NCI-H1694 treated with DMSO at 0.1 percent for 48 hours (cell line): ENCODE results near the gene DYNC1I2.

Source experiments
- DNase-seq: peaks from one replicate; lab custom pipeline; 2025; lab: John Stamatoyannopoulos, UW

DYNC1I2 gene

DNA sequence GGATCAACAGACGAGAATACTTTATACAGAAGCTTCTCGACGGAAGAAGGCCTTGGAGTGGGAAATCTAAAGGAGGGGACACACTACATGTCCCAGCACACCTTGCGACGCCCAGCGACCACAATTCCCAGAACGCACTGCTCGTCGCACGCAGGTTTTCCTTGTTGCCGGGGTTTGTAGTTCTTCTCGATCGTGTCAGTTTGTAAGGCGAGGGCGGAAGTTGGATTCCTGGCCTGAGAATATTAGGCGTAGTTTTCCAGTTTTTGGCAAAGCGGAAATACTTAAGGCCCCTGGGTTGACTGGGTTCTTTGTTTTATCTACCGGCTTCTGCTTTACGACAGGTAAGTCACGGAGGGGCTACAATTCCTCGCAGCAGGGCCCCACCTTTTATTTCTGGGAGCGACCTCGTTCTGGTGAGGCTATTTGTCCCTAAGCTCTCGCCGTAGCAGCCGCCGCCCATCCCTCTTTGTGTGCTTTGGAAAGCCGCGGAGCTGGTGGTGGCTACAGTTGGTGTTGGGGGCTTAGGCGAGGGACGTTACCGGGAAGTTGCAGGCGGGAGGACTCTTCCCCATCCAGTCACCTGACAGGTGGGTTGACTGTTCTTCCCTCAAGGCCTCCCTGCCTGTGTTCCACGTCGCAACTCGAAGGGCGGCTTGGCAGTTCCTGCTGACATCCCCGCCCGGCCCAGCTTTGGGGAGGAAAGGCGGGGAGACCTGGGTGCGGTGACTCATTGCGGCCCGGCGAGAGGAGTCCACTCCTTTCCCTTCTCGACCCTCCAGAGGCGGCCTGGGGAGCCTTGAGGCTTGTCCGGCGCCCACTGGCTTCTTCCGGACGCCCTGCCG lies at the start of gene DYNC1I2:
Gene DYNC1I2 (plus strand): TSS at position 183 of the 842 bp plus-strand sequence. CDS start 2,687 bp downstream, outside the sequence.
- DNase-seq = peak; percentile 97

DNA sequence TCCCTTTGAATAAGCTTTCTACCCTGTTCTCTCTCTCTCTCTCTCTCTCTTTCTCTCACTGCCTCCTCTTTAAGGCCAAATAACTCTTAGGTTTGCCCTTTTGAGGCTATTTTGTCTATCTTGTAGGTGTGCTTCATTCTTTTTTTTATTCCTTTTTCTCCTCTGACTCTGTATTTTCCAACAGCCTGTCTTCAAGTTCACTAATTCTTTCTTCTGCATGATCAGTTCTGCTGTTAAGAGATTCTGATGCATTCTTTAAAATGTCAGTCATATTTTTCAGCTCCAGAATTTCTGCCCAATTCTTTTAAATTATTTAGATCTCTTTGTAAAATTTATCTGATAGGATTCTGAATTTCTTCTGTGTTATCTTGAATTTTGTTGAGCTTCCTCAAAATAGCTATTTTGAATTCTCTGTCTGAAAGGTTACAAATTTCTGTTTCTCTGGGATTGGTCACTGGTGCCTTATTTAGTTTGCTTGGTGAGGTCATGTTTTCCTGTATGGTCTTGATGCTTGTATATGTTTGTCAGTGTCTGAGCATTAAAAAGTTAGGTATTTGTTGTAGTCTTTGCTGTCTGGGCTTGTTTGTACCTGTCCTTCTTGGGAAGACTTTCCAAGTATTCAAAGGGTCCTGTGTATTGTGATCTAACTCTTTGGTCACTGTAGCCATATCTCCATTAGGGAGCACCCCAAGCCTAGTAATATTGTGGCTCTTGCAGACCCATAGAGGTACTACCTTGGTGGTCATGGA lies 35.4 kb upstream of the DYNC1I2 start:
- no peak for DNase-seq

DNA sequence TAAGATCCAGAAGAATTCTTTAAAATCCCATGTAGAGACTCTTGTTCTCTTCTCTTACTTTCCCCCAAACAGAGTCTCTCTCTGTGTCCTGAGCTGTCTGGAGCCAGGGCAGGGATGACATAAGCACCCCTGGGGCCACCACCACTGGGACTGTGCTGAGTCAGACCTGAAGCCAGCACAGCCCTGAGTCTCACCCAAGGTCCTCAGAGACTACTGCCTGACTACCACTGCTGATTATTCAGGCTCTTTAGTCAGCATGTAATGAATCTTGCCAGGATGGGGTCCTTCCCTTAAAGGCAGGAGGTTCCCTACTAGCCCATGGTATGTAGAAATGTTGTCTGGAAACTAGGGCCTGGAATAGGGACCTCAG lies 34.9 kb upstream of the DYNC1I2 start:
- DNase-seq = no peak

DNA sequence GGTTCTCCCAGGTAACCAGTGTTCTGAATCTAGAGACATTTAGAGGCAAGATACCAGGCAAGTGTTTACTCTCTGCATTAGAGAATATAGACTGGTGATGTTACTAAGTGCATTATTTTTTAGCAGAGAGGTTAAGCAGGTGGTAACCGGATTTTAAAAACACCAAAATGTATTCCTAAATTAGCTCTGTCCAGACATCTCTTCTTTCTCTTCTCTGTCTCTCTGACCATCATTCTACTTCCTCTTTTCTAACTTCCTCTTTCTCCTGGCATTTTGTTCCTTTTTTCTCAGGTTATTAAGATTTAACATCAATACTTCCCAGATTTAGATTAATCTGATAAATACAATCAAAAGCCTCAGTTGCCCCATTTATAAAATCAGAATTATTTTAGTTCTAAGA lies 31.7 kb upstream of the DYNC1I2 start:
- no peak for DNase-seq

DNA sequence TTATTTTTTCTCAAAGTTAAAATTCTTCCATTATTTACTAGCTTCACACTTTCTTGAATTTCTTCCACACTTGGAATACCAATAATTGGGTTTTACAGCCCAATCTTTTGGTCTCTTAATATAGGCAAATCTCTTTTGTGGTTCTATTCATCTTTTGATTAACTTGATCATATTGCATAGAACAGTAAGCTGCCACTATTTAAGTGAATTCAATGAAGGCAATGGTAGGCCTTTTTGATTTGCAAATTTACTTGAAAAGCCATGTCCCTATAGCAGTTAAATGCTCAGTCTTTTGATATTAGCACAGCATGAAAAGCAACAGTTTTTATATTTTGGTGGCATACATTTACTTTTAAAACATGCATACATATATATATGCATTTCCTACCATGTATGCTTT lies 20.2 kb upstream of the DYNC1I2 start:
- DNase-seq = no peak

DNA sequence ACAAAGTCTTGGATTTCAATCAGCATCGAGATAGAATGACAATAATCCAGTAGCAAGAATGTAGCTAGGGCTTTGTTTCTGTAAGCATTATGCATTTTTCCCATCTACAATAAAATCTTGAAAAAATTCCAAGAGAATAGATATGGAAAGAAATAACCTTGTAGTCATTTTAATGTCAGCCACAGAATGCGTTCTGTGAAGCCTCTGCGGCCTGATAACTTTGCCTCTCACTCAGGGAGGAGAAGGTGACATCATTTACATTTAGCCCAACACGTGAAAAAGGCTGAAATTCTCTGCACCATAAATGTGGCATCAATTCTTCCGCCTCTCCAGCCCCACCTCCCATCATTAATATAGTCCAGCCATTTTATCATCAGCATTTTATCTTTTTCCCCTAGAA lies 19.1 kb upstream of the DYNC1I2 start:
- DNase-seq = no peak

DNA sequence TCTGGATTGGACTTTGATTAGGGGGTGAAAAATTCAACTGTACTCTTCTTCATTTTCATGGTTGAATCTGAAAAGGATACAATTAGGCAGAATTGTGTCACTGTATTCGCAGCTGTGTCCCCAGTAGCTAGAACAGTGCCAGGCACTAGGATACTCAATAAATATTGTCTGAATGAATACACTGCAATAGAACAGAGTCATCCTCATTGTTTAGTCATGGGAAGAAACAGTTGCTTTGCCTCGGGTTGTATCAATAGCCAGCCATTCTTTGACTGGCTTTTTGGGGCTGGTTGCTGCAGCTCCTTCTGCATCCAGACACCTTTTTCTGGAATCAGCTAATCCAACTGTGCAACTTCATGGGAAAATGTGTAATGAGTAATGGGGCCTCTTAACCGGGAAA lies 18.1 kb upstream of the DYNC1I2 start:
- DNase-seq = no peak

DNA sequence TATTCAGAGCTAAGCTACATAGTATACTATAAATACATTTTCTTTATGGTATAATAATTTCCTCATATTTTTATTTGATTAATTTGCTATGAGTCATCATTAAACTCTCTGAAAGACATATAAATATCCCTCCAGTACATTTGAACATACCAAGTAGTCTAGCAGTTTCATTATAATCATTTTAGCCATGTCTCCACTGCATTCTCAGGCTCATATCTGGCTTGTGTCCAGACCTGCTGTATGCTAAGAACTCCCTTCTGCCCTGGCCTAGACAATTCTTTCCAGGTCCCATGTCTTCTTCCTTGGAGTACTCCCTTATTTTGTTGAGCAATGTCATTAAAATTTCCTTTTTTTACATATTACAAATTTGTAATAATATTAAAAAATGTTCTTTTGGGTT lies 16.6 kb upstream of the DYNC1I2 start:
- DNase-seq = no peak

DNA sequence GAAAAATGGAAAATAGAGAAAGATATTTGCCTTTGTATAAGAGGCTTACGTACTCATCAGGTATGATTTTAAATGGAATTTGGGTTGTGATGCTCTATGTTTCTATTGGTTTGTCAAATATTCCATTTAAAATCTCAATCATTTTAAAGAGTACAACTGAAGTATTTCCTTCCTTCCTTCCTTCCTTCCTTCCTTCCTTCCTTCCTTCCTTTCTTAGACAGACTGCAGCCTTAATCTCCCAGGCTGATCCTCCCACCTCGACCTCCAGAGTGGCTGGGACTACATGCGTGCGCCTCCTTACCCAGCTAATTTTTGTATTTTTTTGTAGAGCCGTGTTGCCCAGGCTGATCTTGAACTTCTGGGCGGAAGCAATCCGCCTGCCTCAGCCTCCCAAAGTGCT lies 15.4 kb upstream of the DYNC1I2 start:
- no peak for DNase-seq

DNA sequence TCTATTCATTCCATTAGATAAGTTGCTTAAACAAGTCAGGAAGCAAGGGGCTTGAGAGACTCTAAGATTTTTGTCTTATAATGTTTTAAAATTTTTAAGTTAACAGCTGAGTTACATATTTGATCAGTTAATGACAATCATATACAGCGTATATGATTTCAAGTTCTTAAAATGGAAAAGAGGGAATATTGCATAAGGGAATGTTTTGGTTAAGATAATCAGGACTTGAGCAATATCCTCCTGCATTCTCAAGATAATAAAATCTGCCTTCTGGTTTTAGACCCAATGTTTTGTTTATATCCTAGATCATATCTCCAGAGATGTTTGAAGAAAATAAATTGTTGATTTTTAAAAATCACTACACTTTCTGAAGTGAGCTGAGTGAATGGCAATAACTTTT lies 13.4 kb upstream of the DYNC1I2 start:
- DNase-seq = no peak

DNA sequence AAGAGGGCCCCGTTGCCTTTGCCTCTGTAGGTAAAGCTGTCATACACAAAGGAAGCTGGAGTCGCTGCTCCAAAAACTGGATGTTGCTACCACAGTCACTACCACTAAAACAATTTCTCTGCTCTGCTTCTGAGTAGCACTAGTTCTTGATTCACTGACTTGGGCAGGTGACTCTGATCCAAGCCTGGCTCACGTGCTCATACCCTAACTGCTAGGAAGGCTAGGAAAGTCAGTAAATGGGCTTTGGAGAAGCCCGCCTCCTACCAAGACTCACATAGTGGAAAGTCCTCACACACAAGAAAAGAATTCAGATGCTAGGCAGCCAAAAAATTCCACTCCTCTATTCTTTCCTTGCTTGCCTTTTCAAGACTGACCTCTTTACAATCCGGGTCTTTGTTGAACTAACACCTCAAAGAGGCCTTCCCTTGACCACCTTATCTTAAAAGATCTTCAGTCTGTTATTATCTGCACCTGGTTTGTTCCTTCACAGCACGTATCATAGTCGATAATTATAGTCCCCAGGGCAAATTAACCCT lies 11.4 kb upstream of the DYNC1I2 start:
- no peak for DNase-seq

DNA sequence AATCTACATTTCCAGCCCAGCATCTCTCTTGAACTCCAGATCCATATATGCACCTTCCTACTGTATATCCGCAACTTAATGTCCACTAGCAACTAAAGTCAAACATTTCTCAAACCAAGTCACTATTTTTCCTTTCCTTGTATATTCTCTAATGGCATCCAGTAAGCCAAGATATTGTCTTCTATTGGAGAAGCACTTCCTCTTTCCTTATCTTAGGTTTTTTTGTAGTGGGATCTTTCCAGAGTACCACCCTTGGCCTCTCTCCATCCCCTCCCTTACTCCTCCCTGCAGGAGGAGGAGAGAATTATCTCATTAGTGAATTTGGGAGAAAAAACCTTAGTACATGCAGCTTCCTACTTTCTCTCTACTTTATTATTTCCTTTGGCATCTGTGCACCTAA lies 8.7 kb upstream of the DYNC1I2 start:
- DNase-seq = no peak

DNA sequence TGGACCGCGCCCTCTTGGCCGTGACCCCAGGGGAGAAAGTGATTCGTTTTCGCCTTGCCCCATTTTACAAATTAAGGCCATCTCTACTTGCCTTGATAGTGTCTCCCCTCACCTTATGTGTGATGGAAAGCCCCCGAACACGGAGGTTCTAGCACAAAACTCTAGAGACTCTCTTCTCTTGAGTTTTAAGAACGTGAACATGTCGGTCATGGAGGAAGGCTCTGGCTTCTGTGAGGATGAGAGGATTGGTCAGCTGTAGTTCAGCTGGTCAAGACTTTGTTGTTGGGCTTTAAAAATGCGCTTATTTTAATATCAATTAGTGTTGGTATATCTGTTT lies 828 bp downstream of the DYNC1I2 start:
- peak; percentile 10 for DNase-seq

DNA sequence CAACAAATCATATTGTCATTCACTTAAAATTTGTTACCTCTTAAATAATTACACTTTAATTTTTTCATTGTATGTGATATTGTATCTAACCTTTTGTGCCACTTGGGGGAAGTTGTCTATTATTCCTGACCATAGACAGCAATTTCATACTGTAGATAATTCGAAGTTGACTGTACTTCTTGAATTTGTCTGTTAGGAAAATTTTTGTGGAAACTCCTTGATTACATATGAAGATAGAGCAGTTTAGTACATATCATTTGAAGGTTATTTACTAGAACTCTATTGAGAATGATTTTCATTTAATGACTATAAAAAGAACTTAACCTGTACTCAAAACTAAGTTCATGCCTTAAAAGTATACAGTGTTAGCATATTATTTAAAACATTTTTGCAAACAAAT lies 5.1 kb downstream of the DYNC1I2 start:
- no peak for DNase-seq

DNA sequence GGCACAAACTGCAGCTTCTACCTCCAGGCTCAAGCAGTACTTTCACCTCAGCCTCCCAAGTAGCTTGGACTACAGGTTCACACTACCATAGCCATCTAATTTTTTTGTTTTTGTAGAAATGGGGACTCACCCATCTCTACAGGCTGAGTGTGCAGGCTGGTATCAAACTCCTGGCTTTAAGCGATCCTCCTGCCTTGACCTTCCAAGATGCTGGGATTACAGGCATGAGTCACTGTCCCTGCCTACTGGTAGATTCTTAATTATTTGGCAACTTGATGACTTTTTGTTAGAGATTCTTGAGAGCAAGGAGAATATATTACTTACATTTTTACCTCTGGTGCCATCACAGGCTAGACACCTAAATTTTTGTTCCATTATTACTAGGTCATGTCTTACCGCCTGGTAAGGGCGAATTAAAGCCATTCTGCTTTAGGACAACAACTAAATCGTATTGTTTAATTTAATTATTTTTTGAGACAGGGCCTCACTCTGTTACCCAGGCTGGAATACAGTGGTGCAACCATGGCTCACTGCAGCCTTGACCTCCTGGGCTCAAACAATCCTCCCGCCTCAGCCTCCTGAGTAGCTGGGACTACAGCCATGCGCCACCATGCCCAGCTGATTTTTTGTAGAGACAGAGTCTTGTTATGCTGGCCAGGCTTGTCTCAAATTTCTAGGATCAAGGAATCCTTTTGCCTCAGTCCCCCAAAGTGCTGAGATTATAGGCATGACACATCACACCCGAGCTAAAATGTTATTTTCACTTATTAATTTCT lies 15.7 kb downstream of the DYNC1I2 start:
- no peak for DNase-seq

DNA sequence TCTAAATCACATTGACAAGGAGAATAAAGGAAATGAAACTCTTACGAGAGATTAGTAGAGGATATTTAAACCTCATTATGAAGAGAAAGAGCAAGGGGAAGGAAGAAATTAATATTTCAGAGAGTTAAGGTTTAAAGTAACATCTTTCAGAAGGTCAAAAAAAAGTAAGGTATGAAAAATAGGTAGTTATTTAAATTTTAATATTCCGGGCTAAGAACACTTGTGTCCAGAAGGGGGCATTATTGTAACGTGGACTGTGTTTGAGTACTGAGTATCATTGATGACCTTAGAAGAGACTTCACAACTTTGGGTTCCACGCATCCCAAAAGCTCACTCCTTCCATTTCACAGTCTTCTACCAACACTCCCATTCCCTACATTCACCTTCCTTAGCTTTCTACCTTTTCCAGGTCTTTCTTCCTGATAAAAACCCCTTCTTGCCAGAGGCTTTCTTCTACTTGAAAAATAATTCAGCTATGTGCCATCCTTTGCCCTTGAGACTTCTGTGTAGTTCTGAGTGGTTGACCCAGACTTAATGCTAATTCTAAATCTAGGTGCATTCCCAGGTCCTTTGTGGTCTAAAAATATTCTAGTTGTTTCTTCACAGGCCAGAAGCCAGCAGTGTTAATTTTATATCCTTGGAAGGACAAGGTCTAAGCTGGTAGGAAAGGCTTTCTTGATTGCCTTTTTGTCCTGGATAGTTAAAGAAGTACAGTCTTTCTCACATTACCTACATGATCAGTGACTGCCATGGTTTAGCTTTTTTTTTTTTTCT lies 16.5 kb downstream of the DYNC1I2 start:
- peak; percentile 68 for DNase-seq

DNA sequence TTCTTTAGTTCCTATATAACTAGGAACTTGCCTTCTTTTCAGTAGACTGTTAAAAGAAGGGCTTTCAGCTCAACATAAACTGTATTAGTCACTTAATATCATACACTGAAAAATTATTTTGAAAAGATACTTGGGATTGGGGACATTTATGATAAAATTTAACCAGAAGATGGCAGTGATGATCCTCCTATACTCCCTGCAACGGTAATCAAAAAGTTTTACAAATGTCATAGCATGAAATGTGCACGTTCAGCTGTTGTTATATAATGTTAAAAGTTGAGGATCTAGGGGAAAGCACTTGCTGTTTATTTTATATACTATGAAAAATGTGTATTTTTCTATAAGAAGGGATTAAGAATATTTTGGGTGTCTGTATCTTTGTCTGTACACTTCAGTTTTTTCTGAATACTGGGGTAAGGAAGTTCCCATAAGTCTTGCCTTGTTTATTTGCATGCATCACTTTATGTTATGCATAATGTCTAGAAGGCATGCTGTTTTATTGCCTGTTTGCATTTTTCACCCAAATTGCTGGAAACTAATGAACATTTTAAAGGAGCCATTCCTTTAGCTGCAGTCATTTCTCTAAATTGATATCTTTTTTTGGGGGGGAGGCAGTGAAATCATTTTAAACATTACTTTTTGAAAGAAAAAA lies 19.0 kb downstream of the DYNC1I2 start:
- peak; percentile 60 for DNase-seq

DNA sequence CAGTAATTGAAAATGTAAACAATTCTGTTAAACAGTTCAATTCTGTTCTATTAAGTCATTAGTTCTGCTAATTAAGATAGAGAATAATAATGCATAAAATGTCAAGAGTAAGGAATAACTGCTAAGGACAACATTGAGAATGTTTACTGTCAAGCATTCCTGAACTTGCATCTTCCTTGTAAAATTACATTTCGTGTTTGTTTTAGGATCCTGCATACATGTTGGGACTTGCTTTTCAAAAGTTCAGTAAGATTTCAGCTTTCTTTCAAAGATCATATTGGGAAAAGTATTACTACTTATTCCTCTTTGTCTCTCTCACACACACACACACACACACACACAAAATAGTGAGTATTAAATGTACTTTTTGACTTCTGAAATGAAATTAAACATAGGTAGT lies 20.5 kb downstream of the DYNC1I2 start:
- no peak for DNase-seq

DNA sequence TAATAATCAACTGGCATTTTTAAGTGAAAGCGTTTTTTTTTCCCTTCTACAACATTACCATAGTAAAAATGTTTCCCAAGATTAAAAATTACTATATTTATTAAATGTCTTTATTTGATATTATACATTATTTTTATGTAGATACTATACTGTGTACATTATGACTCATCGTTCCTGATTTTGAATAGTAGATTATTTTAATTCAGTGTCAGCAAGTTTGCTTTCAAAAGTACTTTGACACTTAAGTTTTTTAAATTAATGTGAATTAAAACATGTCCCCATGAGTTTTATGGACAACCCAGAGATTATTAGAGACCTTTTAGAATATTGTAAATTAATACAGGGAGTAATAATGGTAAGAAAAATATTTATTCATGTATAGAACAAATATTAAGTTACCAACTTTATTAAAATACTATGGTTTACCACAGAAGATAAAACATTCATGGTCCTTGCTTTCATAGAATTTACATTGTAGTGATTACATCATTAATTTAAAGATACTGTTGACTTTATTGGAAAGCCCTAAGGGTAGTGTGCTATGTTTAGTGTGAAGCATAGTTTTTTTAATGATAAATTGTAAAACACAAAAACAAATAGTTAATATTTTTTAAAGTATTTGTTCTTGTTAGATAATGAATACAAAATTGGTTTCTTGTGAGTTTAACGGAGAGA lies 21.9 kb downstream of the DYNC1I2 start:
- DNase-seq = no peak

DNA sequence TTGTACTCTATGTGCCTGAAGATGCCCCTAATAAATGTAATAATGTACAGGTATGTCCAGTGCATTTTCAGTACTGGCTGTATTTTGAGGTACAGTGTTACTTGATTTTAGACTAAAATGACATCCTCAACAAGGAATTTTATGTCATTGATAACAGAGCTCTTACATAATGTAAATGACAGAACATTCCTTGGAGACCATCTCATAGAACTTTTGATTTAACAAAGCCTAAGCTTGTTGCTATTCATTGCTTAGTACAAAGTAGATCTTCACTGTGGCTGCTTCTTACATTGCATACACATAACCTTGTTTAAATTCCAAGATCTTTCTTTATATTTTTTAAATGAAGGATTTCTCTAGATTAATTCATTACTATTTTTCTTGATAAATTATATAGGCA lies 24.1 kb downstream of the DYNC1I2 start:
- DNase-seq = no peak

DNA sequence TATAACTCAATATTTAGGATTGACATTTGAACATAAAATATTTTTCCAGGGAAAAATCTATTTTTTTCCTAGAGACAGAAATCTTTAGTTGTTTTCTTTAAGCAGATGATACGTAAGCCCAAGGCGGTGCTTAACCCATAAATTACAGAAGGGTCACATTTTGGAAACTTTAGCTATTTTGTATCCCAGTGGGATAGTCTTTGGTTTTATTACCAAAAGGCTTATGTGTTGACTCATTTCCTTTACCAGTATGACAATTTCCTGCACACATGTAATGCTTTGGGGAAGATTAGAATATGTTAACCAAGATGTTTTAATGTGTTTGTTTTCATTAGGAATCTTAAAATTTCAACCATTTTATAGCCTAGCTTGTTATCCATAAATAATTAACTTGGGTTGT lies 24.8 kb downstream of the DYNC1I2 start:
- no peak for DNase-seq
